ENCODE results near the gene SGCG. TPM values are rescaled to one million over a fixed set of nuclear protein-coding genes. Genes with fewer than 3 reads are reported as not detected.

Gene SGCG
- total RNA-seq, 2 donors from 2014 or later: 0.78 TPM; not detected in 1

- no peaks in the 10 kb centered on the region for H3K4me1 ChIP-seq
- TF ChIP-seq POLR2A (IDR thresholded peaks at IDR 0.05) (no peak), CTCF (IDR thresholded peaks at IDR 0.05) (peak in 1 of 7 experiments; percentile 5)
- H3K27me3 ChIP-seq: no peaks in the 10 kb centered on the region
- no peaks in the 10 kb centered on the region for H3K9me3 ChIP-seq
- H3K4me3 ChIP-seq: no peak overlapping the region
- ATAC-seq (no peak), DNase-seq (peak in 1 of 4 donors; percentile 12)
- H3K36me3 ChIP-seq (replicated peaks in 1 of 2; ENCODE audit: insufficient read depth in 1 of 2, low read depth in 2 of 2): no peaks in the 10 kb centered on the region
- WGBS, 2 donors: 5 to 7% methylated on average over 21 to 25 of the region's 25 CpGs
- intact Hi-C loops (cut with DNase I): no loop called here
- H3K27ac ChIP-seq: no peak overlapping the region
Observed at GRCh38 chr13:23159205-23159759, 21.5 kb upstream of the SGCG start.

- no peaks in the 10 kb centered on the region for H3K4me1 ChIP-seq
- intact Hi-C loops (cut with DNase I): no loop called here
- DNase-seq (no peak), ATAC-seq (no peak)
- no peaks in the 10 kb centered on the region for H3K27me3 ChIP-seq
- no peak for TF ChIP-seq POLR2A (IDR thresholded peaks at IDR 0.05)
- TF ChIP-seq CTCF (IDR thresholded peaks at IDR 0.05): no peak
- H3K9me3 ChIP-seq: no peaks in the 10 kb centered on the region
- WGBS, 2 donors: 1 to 3% methylated on average over 55 to 74 of the region's 79 CpGs
- H3K27ac ChIP-seq: no peak overlapping the region
- H3K36me3 ChIP-seq (replicated peaks in 1 of 2; ENCODE audit: insufficient read depth in 1 of 2, low read depth in 2 of 2): no peaks in the 10 kb centered on the region
- H3K4me3 ChIP-seq: no peak overlapping the region
Observed at GRCh38 chr13:23159760-23160637, 20.8 kb upstream of the SGCG start.

GRCh38 chr13:23160638-23161480 lies 19.9 kb upstream of the SGCG start:
- intact Hi-C loops (cut with DNase I): no loop called here
- DNase-seq (no peak), ATAC-seq (no peak)
- no peak overlapping the region for H3K27ac ChIP-seq
- TF ChIP-seq CTCF (IDR thresholded peaks at IDR 0.05): no peak
- TF ChIP-seq POLR2A (IDR thresholded peaks at IDR 0.05): no peak
- H3K27me3 ChIP-seq: no peaks in the 10 kb centered on the region
- H3K4me3 ChIP-seq: no peak overlapping the region
- no peaks in the 10 kb centered on the region for H3K36me3 ChIP-seq (replicated peaks in 1 of 2; ENCODE audit: insufficient read depth in 1 of 2, low read depth in 2 of 2)
- no peaks in the 10 kb centered on the region for H3K4me1 ChIP-seq
- H3K9me3 ChIP-seq: no peaks in the 10 kb centered on the region
- WGBS, 2 donors: 22 to 31% methylated on average over 19 of the region's 19 CpGs

GRCh38 chr13:23161481-23161825 lies 19.3 kb upstream of the SGCG start:
- H3K4me1 ChIP-seq: no peaks in the 10 kb centered on the region
- H3K36me3 ChIP-seq (replicated peaks in 1 of 2; ENCODE audit: insufficient read depth in 1 of 2, low read depth in 2 of 2): no peaks in the 10 kb centered on the region
- H3K27ac ChIP-seq: no peak overlapping the region
- ATAC-seq (no peak), DNase-seq (no peak)
- 42 to 47% methylated on average over 3 of the region's 3 CpGs for WGBS, 2 donors
- no peak overlapping the region for H3K4me3 ChIP-seq
- no peaks in the 10 kb centered on the region for H3K9me3 ChIP-seq
- TF ChIP-seq POLR2A (IDR thresholded peaks at IDR 0.05) (no peak), CTCF (IDR thresholded peaks at IDR 0.05) (no peak)
- no peaks in the 10 kb centered on the region for H3K27me3 ChIP-seq
- intact Hi-C loops (cut with DNase I): no loop called here
